Suprapubic skin (tissue), 3 donors: ENCODE measurements around the gene BACE1.

Experiments used
- EP300 ChIP-seq: sonication (generic); formaldehyde crosslinking; IDR thresholded peaks from one replicate; pipeline ENCODE4 v1.6.1; 2017; ENCODE audit warnings: antibody characterized with exemption
- POLR2A ChIP-seq, 2 donors: fragments of 450-650 bp; IDR thresholded peaks; one replicate each; pipeline ENCODE4 v1.6.1; 2017; ENCODE audit warnings: antibody characterized with exemption in 2 of 2, mild to moderate bottlenecking in 2 of 2, moderate library complexity in 2 of 2
- TF ChIP-seq, protein P1 (sequence below), 2 donors: fragments of 200-600 bp in 1 of 2; fragments of 450-650 bp in 1 of 2; sonication (generic) in 1 of 2; IDR thresholded peaks; one replicate each; pipeline ENCODE4 v1.5.1; 2016 to 2019; ENCODE audit warnings: antibody characterized with exemption in 2 of 2, mild to moderate bottlenecking in 1 of 2, moderate library complexity in 1 of 2

DNA sequence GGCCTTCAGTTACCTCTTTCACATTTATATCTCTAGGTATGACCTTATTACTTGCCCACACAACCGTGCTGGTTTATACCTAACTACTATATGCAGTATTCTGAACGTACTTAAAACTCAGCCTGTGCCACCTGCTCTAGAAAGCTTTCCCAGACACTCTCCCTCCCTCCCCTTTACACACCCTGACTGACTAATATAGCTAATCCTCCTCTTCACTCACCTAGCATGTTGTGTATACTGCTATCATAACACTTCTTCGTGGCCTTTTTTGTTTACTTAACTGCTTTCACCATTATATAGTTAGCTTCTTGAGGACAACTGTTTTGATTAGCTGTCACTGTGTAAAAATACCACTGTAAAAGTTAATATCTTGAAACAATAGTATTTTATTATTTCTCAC is 60.1 kb downstream of the BACE1 start:
- TF ChIP-seq EP300 (no peak), POLR2A (IDR thresholded peaks at IDR 0.05) (no peak)
- TF ChIP-seq, protein P1, sequence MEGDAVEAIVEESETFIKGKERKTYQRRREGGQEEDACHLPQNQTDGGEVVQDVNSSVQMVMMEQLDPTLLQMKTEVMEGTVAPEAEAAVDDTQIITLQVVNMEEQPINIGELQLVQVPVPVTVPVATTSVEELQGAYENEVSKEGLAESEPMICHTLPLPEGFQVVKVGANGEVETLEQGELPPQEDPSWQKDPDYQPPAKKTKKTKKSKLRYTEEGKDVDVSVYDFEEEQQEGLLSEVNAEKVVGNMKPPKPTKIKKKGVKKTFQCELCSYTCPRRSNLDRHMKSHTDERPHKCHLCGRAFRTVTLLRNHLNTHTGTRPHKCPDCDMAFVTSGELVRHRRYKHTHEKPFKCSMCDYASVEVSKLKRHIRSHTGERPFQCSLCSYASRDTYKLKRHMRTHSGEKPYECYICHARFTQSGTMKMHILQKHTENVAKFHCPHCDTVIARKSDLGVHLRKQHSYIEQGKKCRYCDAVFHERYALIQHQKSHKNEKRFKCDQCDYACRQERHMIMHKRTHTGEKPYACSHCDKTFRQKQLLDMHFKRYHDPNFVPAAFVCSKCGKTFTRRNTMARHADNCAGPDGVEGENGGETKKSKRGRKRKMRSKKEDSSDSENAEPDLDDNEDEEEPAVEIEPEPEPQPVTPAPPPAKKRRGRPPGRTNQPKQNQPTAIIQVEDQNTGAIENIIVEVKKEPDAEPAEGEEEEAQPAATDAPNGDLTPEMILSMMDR (IDR thresholded peaks at IDR 0.05), result no peak
